Measurements from ENCODE around the gene PRXL2B.

The PRXL2B gene

GRCh38 chr1:2556678-2557481 is 29.7 kb upstream of the PRXL2B start:
- H3K27me3 Mint-ChIP-seq: no peaks in the 10 kb centered on the region
- H3K27ac Mint-ChIP-seq: peak overlapping the region; percentile 98
- H3K4me1 Mint-ChIP-seq: peaks cover 28% of the 10 kb centered on the region
- H3K4me3 Mint-ChIP-seq: peak overlapping the region; percentile 92
- ATAC-seq (ENCODE audit: low read depth) (peak; percentile 0), DNase-seq (ENCODE audit: low spot score in 2 of 2) (no peak)
- no peaks in the 10 kb centered on the region for H3K9me3 Mint-ChIP-seq
- H3K36me3 Mint-ChIP-seq: peaks cover 8% of the 10 kb centered on the region

- peak overlapping the region; percentile 98 for H3K27ac Mint-ChIP-seq
- H3K4me1 Mint-ChIP-seq: peaks cover 28% of the 10 kb centered on the region
- DNase-seq (ENCODE audit: low spot score in 2 of 2) (no peak), ATAC-seq (ENCODE audit: low read depth) (no peak)
- H3K27me3 Mint-ChIP-seq: no peaks in the 10 kb centered on the region
- peaks cover 10% of the 10 kb centered on the region for H3K36me3 Mint-ChIP-seq
- H3K4me3 Mint-ChIP-seq: peak overlapping the region; percentile 92
- H3K9me3 Mint-ChIP-seq: no peaks in the 10 kb centered on the region
Measured at GRCh38 chr1:2557482-2558400, 28.8 kb upstream of the PRXL2B start.

- ATAC-seq (ENCODE audit: low read depth): no peak
- DNase-seq (ENCODE audit: low spot score in 2 of 2): no peak
- Mint-ChIP-seq H3K27ac (peak overlapping the region; percentile 77), H3K4me3 (peak overlapping the region; percentile 92), H3K4me1 (peaks cover 28% of the 10 kb centered on the region), H3K36me3 (peaks cover 11% of the 10 kb centered on the region), H3K27me3 (no peaks in the 10 kb centered on the region), H3K9me3 (no peaks in the 10 kb centered on the region)
Measured at GRCh38 chr1:2558420-2558819, 28.2 kb upstream of the PRXL2B start.

- Mint-ChIP-seq H3K36me3 (peaks cover 11% of the 10 kb centered on the region), H3K9me3 (no peaks in the 10 kb centered on the region), H3K4me3 (peak overlapping the region; percentile 92), H3K4me1 (peaks cover 28% of the 10 kb centered on the region), H3K27me3 (no peaks in the 10 kb centered on the region), H3K27ac (peak overlapping the region; percentile 77)
- ATAC-seq (ENCODE audit: low read depth) (no peak), DNase-seq (ENCODE audit: low spot score in 2 of 2) (no peak)
Measured at GRCh38 chr1:2558861-2559260, 27.7 kb upstream of the PRXL2B start.

- H3K36me3 Mint-ChIP-seq: peaks cover 11% of the 10 kb centered on the region
- no peaks in the 10 kb centered on the region for H3K27me3 Mint-ChIP-seq
- no peak for ATAC-seq (ENCODE audit: low read depth)
- H3K27ac Mint-ChIP-seq: no peak overlapping the region
- DNase-seq (ENCODE audit: low spot score in 2 of 2): no peak
- no peaks in the 10 kb centered on the region for H3K9me3 Mint-ChIP-seq
- H3K4me3 Mint-ChIP-seq: no peak overlapping the region
- peaks cover 26% of the 10 kb centered on the region for H3K4me1 Mint-ChIP-seq
Measured at GRCh38 chr1:2559509-2560298, 26.9 kb upstream of the PRXL2B start.

GRCh38 chr1:2560299-2561073 is 26.1 kb upstream of the PRXL2B start:
- H3K27ac Mint-ChIP-seq: peak overlapping the region; percentile 60

GRCh38 chr1:2561446-2561845 is 25.1 kb upstream of the PRXL2B start:
- peaks cover 11% of the 10 kb centered on the region for H3K36me3 Mint-ChIP-seq
- H3K4me1 Mint-ChIP-seq: peaks cover 23% of the 10 kb centered on the region
- DNase-seq (ENCODE audit: low spot score in 2 of 2) (no peak), ATAC-seq (ENCODE audit: low read depth) (no peak)
- no peaks in the 10 kb centered on the region for H3K9me3 Mint-ChIP-seq
- H3K27ac Mint-ChIP-seq: peak overlapping the region; percentile 60
- H3K4me3 Mint-ChIP-seq: no peak overlapping the region
- no peaks in the 10 kb centered on the region for H3K27me3 Mint-ChIP-seq

More at GRCh38 chr1:2560299-2561073, 26.1 kb upstream of the PRXL2B start:
- DNase-seq (ENCODE audit: low spot score in 2 of 2): no peak
- no peaks in the 10 kb centered on the region for H3K27me3 Mint-ChIP-seq
- H3K36me3 Mint-ChIP-seq: peaks cover 11% of the 10 kb centered on the region
- H3K4me3 Mint-ChIP-seq: no peak overlapping the region
- peaks cover 27% of the 10 kb centered on the region for H3K4me1 Mint-ChIP-seq
- no peak for ATAC-seq (ENCODE audit: low read depth)
- H3K9me3 Mint-ChIP-seq: no peaks in the 10 kb centered on the region

- peaks cover 11% of the 10 kb centered on the region for H3K36me3 Mint-ChIP-seq
- no peak for DNase-seq (ENCODE audit: low spot score in 2 of 2)
- ATAC-seq (ENCODE audit: low read depth): peak; percentile 64
- peaks cover 24% of the 10 kb centered on the region for H3K4me1 Mint-ChIP-seq
- H3K9me3 Mint-ChIP-seq: no peaks in the 10 kb centered on the region
- H3K4me3 Mint-ChIP-seq: no peak overlapping the region
- no peaks in the 10 kb centered on the region for H3K27me3 Mint-ChIP-seq
- peak overlapping the region; percentile 60 for H3K27ac Mint-ChIP-seq
Measured at GRCh38 chr1:2561898-2562895, 24.4 kb upstream of the PRXL2B start.

GRCh38 chr1:2563205-2563604 is 23.4 kb upstream of the PRXL2B start:
- no peak for ATAC-seq (ENCODE audit: low read depth)
- no peaks in the 10 kb centered on the region for H3K27me3 Mint-ChIP-seq
- no peak overlapping the region for H3K4me3 Mint-ChIP-seq
- H3K4me1 Mint-ChIP-seq: peaks cover 17% of the 10 kb centered on the region
- no peak for DNase-seq (ENCODE audit: low spot score in 2 of 2)
- H3K9me3 Mint-ChIP-seq: no peaks in the 10 kb centered on the region
- H3K27ac Mint-ChIP-seq: peak overlapping the region; percentile 47
- H3K36me3 Mint-ChIP-seq: peaks cover 11% of the 10 kb centered on the region

GRCh38 chr1:2564006-2564814 is 22.4 kb upstream of the PRXL2B start:
- no peak overlapping the region for H3K4me3 Mint-ChIP-seq
- H3K4me1 Mint-ChIP-seq: peaks cover 14% of the 10 kb centered on the region
- H3K27ac Mint-ChIP-seq: no peak overlapping the region
- no peaks in the 10 kb centered on the region for H3K27me3 Mint-ChIP-seq
- no peak for ATAC-seq (ENCODE audit: low read depth)
- DNase-seq (ENCODE audit: low spot score in 2 of 2): no peak
- H3K9me3 Mint-ChIP-seq: no peaks in the 10 kb centered on the region
- H3K36me3 Mint-ChIP-seq: peaks cover 8% of the 10 kb centered on the region

GRCh38 chr1:2564815-2565374 is 21.7 kb upstream of the PRXL2B start:
- DNase-seq (ENCODE audit: low spot score in 2 of 2) (no peak), ATAC-seq (ENCODE audit: low read depth) (no peak)
- peaks cover 14% of the 10 kb centered on the region for H3K4me1 Mint-ChIP-seq
- H3K27ac Mint-ChIP-seq: peak overlapping the region; percentile 67
- H3K36me3 Mint-ChIP-seq: peaks cover 8% of the 10 kb centered on the region
- no peaks in the 10 kb centered on the region for H3K9me3 Mint-ChIP-seq
- H3K27me3 Mint-ChIP-seq: no peaks in the 10 kb centered on the region
- H3K4me3 Mint-ChIP-seq: no peak overlapping the region
